ENCODE results near the gene ZNF614. TPM values are rescaled to one million over a fixed set of nuclear protein-coding genes. Genes with fewer than 3 reads are reported as not detected.
"Not testable (repeated sequence)": the region's sequence is repeated elsewhere in the genome, so short reads cannot be mapped to it uniquely, and the experiment has no call there.

The ZNF614 gene
- total and polyA plus RNA-seq, 7 experiments from 2014 or later = 5.0 to 14.1 (median 7.5) TPM

GRCh38 chr19:51980116-51980736 is 48.0 kb downstream of the ZNF614 start:
- Mint-ChIP-seq H3K36me3 (peaks cover 41 to 88% (median 88%) of the 10 kb centered on the region in 5 donors), H3K27me3 (no peaks in the 10 kb centered on the region), H3K4me3 (no peak overlapping the region), H3K4me1 (peaks cover 2 to 14% (median 5%) of the 10 kb centered on the region in 7 donors), H3K27ac (no peak overlapping the region), H3K9me3 (peaks cover 12 to 99% (median 77%) of the 10 kb centered on the region in 11 donors)
- peaks cover 2% of the 10 kb centered on the region in 2 donors for H3K4me1 ChIP-seq (ENCODE audit: control insufficient read depth in 2 of 2, insufficient read depth in 2 of 2, low read length in 2 of 2)
- ATAC-seq (no peak), DNase-seq (no peak)
- no peak overlapping the region for H3K27ac ChIP-seq (ENCODE audit: low read depth, low read length)
- H3K27me3 ChIP-seq (ENCODE audit: control insufficient read depth in 2 of 2, insufficient read depth in 2 of 2, low read length in 2 of 2) = no peaks in the 10 kb centered on the region
- POLR2A ChIA-PET = interaction anchor here (0.6 kb wide), 1 partner anchor 10 kb away, joined by 3 read pairs; no protein-coding TSS in a partner anchor
- peaks cover 0 to 57% (median 3%) of the 10 kb centered on the region in 3 experiments for H3K36me3 ChIP-seq (ENCODE audit: control insufficient read depth in 2 of 3, insufficient read depth in 3 of 3, low read length in 3 of 3)
- intact Hi-C loops (cut with micrococcal nuclease) = no loop called here
- no peak overlapping the region for H3K4me3 ChIP-seq (ENCODE audit: low read length)
- CTCF ChIA-PET = no interaction called here
- peaks cover 16 to 92% (median 29%) of the 10 kb centered on the region in 3 experiments for H3K9me3 ChIP-seq (ENCODE audit: control insufficient read depth in 2 of 3, low read length in 3 of 3)

GRCh38 chr19:51978882-51979281 is 49.3 kb downstream of the ZNF614 start:
- DNase-seq (no peak), ATAC-seq (no peak)
- H3K36me3 Mint-ChIP-seq = peaks cover 47 to 90% (median 88%) of the 10 kb centered on the region in 5 donors
- Histone ChIP-seq H3K9me3 (ENCODE audit: control insufficient read depth in 2 of 3, low read length in 3 of 3) (peaks cover 21 to 98% (median 34%) of the 10 kb centered on the region in 3 experiments), H3K36me3 (ENCODE audit: control insufficient read depth in 2 of 3, insufficient read depth in 3 of 3, low read length in 3 of 3) (peaks cover 6 to 69% (median 14%) of the 10 kb centered on the region in 3 experiments), H3K27me3 (ENCODE audit: control insufficient read depth in 2 of 2, insufficient read depth in 2 of 2, low read length in 2 of 2) (no peaks in the 10 kb centered on the region), H3K4me3 (ENCODE audit: low read length) (no peak overlapping the region), H3K4me1 (ENCODE audit: control insufficient read depth in 2 of 2, insufficient read depth in 2 of 2, low read length in 2 of 2) (no peaks in the 10 kb centered on the region), H3K27ac (ENCODE audit: low read depth, low read length) (no peak overlapping the region)
- H3K27ac Mint-ChIP-seq = no peak overlapping the region
- H3K4me3 Mint-ChIP-seq = no peak overlapping the region
- no peaks in the 10 kb centered on the region for H3K27me3 Mint-ChIP-seq
- H3K4me1 Mint-ChIP-seq = peaks cover 0 to 8% (median 5%) of the 10 kb centered on the region in 7 donors
- CTCF ChIA-PET = no interaction called here
- POLR2A ChIA-PET = interaction anchor here (0.6 kb wide), 1 partner anchor 82 kb away, joined by 3 read pairs; no protein-coding TSS in a partner anchor
- peaks cover 13 to 100% (median 81%) of the 10 kb centered on the region in 11 donors for H3K9me3 Mint-ChIP-seq
- intact Hi-C loops (cut with micrococcal nuclease) = no loop called here

- H3K9me3 Mint-ChIP-seq = peaks cover 13 to 100% (median 83%) of the 10 kb centered on the region in 11 donors
- POLR2A ChIA-PET = no interaction called here
- H3K27me3 Mint-ChIP-seq = no peaks in the 10 kb centered on the region
- H3K4me1 ChIP-seq (ENCODE audit: control insufficient read depth in 2 of 2, insufficient read depth in 2 of 2, low read length in 2 of 2) = no peaks in the 10 kb centered on the region
- CTCF ChIA-PET = no interaction called here
- DNase-seq (no peak), ATAC-seq (no peak)
- no peak overlapping the region for H3K4me3 ChIP-seq (ENCODE audit: low read length)
- no peak overlapping the region for H3K27ac Mint-ChIP-seq
- H3K36me3 Mint-ChIP-seq = peaks cover 51 to 91% (median 88%) of the 10 kb centered on the region in 5 donors
- intact Hi-C loops (cut with micrococcal nuclease) = no loop called here
- H3K4me3 Mint-ChIP-seq = no peak overlapping the region
- H3K27ac ChIP-seq (ENCODE audit: low read depth, low read length) = no peak overlapping the region
- peaks cover 29 to 98% (median 42%) of the 10 kb centered on the region in 3 experiments for H3K9me3 ChIP-seq (ENCODE audit: control insufficient read depth in 2 of 3, low read length in 3 of 3)
- peaks cover 0 to 5% (median 0%) of the 10 kb centered on the region in 7 donors for H3K4me1 Mint-ChIP-seq
- peaks cover 19 to 72% (median 24%) of the 10 kb centered on the region in 3 experiments for H3K36me3 ChIP-seq (ENCODE audit: control insufficient read depth in 2 of 3, insufficient read depth in 3 of 3, low read length in 3 of 3)
- no peaks in the 10 kb centered on the region for H3K27me3 ChIP-seq (ENCODE audit: control insufficient read depth in 2 of 2, insufficient read depth in 2 of 2, low read length in 2 of 2)
Observed at GRCh38 chr19:51977346-51977745, 50.8 kb downstream of the ZNF614 start.

- no peak for ATAC-seq
- peaks cover 53 to 92% (median 90%) of the 10 kb centered on the region in 5 donors for H3K36me3 Mint-ChIP-seq
- no peak for DNase-seq
- no peaks in the 10 kb centered on the region for H3K27me3 Mint-ChIP-seq
- peaks cover 14 to 100% (median 85%) of the 10 kb centered on the region in 11 donors for H3K9me3 Mint-ChIP-seq
- intact Hi-C loops (cut with micrococcal nuclease) = no loop called here
- H3K4me1 Mint-ChIP-seq = peaks cover 0 to 5% (median 0%) of the 10 kb centered on the region in 7 donors
- Histone ChIP-seq H3K36me3 (ENCODE audit: control insufficient read depth in 2 of 3, insufficient read depth in 3 of 3, low read length in 3 of 3) (peaks cover 20 to 77% (median 25%) of the 10 kb centered on the region in 3 experiments), H3K9me3 (ENCODE audit: control insufficient read depth in 2 of 3, low read length in 3 of 3) (peaks cover 29 to 98% (median 41%) of the 10 kb centered on the region in 3 experiments), H3K4me1 (ENCODE audit: control insufficient read depth in 2 of 2, insufficient read depth in 2 of 2, low read length in 2 of 2) (no peaks in the 10 kb centered on the region), H3K27me3 (ENCODE audit: control insufficient read depth in 2 of 2, insufficient read depth in 2 of 2, low read length in 2 of 2) (no peaks in the 10 kb centered on the region), H3K27ac (ENCODE audit: low read depth, low read length) (no peak overlapping the region), H3K4me3 (ENCODE audit: low read length) (no peak overlapping the region)
- ChIA-PET POLR2A (no interaction called here), CTCF (no interaction called here)
- no peak overlapping the region for H3K27ac Mint-ChIP-seq
- H3K4me3 Mint-ChIP-seq = no peak overlapping the region
Observed at GRCh38 chr19:51976852-51977251, 51.3 kb downstream of the ZNF614 start.

- POLR2A ChIA-PET; CTCF ChIA-PET; H3K27me3 ChIP-seq (ENCODE audit: control insufficient read depth in 2 of 2, insufficient read depth in 2 of 2, low read length in 2 of 2); H3K27ac Mint-ChIP-seq; H3K4me1 ChIP-seq (ENCODE audit: control insufficient read depth in 2 of 2, insufficient read depth in 2 of 2, low read length in 2 of 2); H3K4me3 Mint-ChIP-seq; H3K4me1 Mint-ChIP-seq; DNase-seq; intact Hi-C loops (cut with micrococcal nuclease); H3K27ac ChIP-seq (ENCODE audit: low read depth, low read length); ATAC-seq; H3K27me3 Mint-ChIP-seq; H3K4me3 ChIP-seq (ENCODE audit: low read length): not testable (repeated sequence)
- Histone ChIP-seq H3K9me3 (ENCODE audit: control insufficient read depth in 2 of 3, low read length in 3 of 3) (peaks cover 36 to 98% (median 52%) of the 10 kb centered on the region in 3 experiments), H3K36me3 (ENCODE audit: control insufficient read depth in 2 of 3, insufficient read depth in 3 of 3, low read length in 3 of 3) (peaks cover 31 to 78% (median 33%) of the 10 kb centered on the region in 3 experiments)
- peaks cover 13 to 100% (median 86%) of the 10 kb centered on the region in 11 donors for H3K9me3 Mint-ChIP-seq
- H3K36me3 Mint-ChIP-seq = peaks cover 56 to 92% (median 90%) of the 10 kb centered on the region in 5 donors
Observed at GRCh38 chr19:51975787-51976186, 52.4 kb downstream of the ZNF614 start.

- no peaks in the 10 kb centered on the region for H3K27me3 Mint-ChIP-seq
- CTCF ChIA-PET = interaction anchor here (0.6 kb wide), 2 partner anchors 20 to 1542 kb away, joined by 3 read pairs; no protein-coding TSS in a partner anchor
- ATAC-seq (no peak), DNase-seq (peak in 4 of 9 donors; percentile 17 to 38 (median 22))
- H3K4me3 Mint-ChIP-seq = peak overlapping the region in 3 of 10 donors; percentile 11 to 48 (median 27)
- Histone ChIP-seq H3K27ac (ENCODE audit: low read depth, low read length) (no peak overlapping the region), H3K4me1 (ENCODE audit: control insufficient read depth in 2 of 2, insufficient read depth in 2 of 2, low read length in 2 of 2) (no peaks in the 10 kb centered on the region), H3K36me3 (ENCODE audit: control insufficient read depth in 2 of 3, insufficient read depth in 3 of 3, low read length in 3 of 3) (peaks cover 59 to 87% (median 62%) of the 10 kb centered on the region in 3 experiments), H3K27me3 (ENCODE audit: control insufficient read depth in 2 of 2, insufficient read depth in 2 of 2, low read length in 2 of 2) (no peaks in the 10 kb centered on the region), H3K4me3 (ENCODE audit: low read length) (peak overlapping the region; percentile 26), H3K9me3 (ENCODE audit: control insufficient read depth in 2 of 3, low read length in 3 of 3) (peaks cover 36 to 97% (median 52%) of the 10 kb centered on the region in 3 experiments)
- peaks cover 0 to 6% (median 0%) of the 10 kb centered on the region in 7 donors for H3K4me1 Mint-ChIP-seq
- intact Hi-C loops (cut with micrococcal nuclease) = no loop called here
- peak overlapping the region in 1 of 9 donors; percentile 44 for H3K27ac Mint-ChIP-seq
- H3K9me3 Mint-ChIP-seq = peaks cover 15 to 93% (median 84%) of the 10 kb centered on the region in 11 donors
- POLR2A ChIA-PET = no interaction called here
- H3K36me3 Mint-ChIP-seq = peaks cover 44 to 87% (median 82%) of the 10 kb centered on the region in 5 donors
Observed at GRCh38 chr19:51971624-51972023, 56.6 kb downstream of the ZNF614 start.
